ENCODE measurements around the gene GMIP.

- no peak for TF ChIP-seq ATF3 (IDR thresholded peaks at IDR 0.05)
- TF ChIP-seq RAD21 (IDR thresholded peaks at IDR 0.05): no peak
- TF ChIP-seq CTCF (IDR thresholded peaks at IDR 0.05; ENCODE audit: low read depth, low read length, missing input control): no peak
- TF ChIP-seq TAF1 (conservative IDR thresholded peaks at IDR 0.05): no peak
- TF ChIP-seq FOXA1 (IDR thresholded peaks at IDR 0.05): no peak
Observed at GRCh38 chr19:19653597-19654147, 10.2 kb upstream of the GMIP start.

Measured in liver (tissue), 3 donors.